Measurements from ENCODE around the gene CLECL1. TPM values are rescaled to one million over a fixed set of nuclear protein-coding genes. Genes with fewer than 3 reads are reported as not detected.

Gene CLECL1
- total RNA-seq, 1 donor from 2014 or later: 1.7 TPM

DNA sequence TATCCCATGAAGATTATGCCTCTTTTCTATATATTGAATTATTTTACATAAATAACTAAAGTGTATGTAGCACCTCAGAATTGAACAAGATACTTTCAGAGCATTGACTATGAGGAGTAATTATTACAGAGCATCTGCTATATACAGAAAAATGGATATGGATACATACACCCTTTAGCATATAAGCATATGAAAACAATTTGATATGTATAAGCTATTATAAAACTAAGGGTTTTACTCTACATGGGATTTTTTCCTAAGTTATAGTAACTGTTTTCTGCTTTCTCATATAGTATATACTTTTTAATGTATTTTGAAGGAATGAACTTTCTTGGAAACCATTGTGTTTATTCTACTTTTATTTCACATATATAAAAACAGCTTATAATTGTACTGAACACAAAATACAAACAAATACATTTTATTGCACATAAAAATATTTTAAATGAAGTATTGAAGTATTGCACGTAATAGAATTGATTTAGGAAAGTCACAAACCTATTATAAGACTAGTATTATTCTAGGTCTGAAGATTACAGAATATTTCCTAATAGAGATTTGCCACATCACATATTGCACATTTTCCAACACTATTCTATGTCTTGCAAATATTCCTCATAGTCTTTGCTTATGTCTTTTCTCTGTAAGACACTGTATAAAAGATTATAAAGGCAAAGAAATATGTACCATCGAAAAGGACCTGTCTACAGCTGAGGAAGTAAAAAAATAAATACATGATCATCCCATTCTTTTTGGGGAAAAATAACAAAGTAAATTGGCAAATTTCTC is 19.4 kb upstream of the CLECL1 start:
- intact Hi-C loops (cut with DNase I): no loop called here
- no peak for DNase-seq
- H3K9me3 ChIP-seq: no peaks in the 10 kb centered on the region

DNA sequence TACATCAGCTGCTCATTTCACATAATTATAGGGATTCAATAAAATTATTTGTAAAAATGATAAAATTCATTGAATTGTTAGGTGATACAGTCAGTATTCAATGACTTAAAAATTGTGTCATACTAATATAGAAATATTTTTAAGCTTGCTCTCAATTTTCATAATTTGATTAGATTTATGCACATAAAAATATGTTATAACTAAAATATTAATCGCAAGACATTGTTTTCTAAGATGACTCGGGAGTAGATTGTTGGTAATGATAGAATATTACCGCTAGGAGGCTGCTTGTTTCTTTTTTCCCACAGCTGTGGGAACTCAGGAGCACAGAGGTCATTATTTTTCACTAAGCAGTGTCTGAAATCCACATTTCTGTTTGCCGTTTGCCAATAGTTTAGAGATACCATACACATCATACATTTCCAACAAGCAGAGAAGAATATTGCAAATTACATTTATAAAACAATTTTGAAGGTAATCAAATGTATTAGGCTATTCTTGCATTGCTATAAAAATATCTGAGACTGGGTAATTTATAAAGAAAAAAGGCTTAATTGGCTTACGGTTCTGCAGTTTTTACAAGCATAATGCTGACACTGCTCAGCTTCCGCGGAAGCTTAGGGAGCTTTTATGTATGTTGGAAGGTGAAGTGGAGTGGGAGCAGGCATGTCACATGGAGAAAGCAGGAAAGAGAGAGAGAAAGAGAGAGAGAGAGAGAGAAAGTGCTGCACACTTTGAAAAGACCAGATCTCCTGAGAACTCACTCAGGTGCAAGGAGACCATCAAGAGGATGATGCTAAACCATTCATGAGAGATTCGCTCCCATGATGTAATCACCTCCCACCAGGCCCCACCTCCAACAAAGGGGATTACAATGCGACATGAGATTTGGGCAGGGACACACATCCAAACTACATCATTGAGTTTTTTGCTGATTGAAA is 18.6 kb upstream of the CLECL1 start:
- Histone ChIP-seq H3K27me3 (ENCODE audit: low read depth) (no peaks in the 10 kb centered on the region), H3K4me3 (peak overlapping the region; percentile 15), H3K9me3 (no peaks in the 10 kb centered on the region), H3K36me3 (peaks cover 8% of the 10 kb centered on the region), H3K27ac (no peak overlapping the region), H3K4me1 (peaks cover 15% of the 10 kb centered on the region)
- intact Hi-C loops (cut with DNase I): no loop called here
- peak; percentile 70 to 81 for ATAC-seq
- no peak for TF ChIP-seq CTCF (IDR thresholded peaks at IDR 0.05)
- no peak for DNase-seq

More for the DNA sequence above, 19.4 kb upstream of the CLECL1 start:
- Histone ChIP-seq H3K36me3 (peaks cover 8% of the 10 kb centered on the region), H3K4me1 (peaks cover 15% of the 10 kb centered on the region), H3K27me3 (ENCODE audit: low read depth) (no peaks in the 10 kb centered on the region), H3K4me3 (no peak overlapping the region), H3K27ac (no peak overlapping the region)
- no peak for TF ChIP-seq CTCF (IDR thresholded peaks at IDR 0.05)
- no peak for ATAC-seq

GRCh38 chr12:9750276-9751203 is 17.6 kb upstream of the CLECL1 start:
- TF ChIP-seq CTCF (IDR thresholded peaks at IDR 0.05): peak; percentile 88
- intact Hi-C loops (cut with DNase I): no loop called here
- ATAC-seq: peak; percentile 92 to 94

DNA sequence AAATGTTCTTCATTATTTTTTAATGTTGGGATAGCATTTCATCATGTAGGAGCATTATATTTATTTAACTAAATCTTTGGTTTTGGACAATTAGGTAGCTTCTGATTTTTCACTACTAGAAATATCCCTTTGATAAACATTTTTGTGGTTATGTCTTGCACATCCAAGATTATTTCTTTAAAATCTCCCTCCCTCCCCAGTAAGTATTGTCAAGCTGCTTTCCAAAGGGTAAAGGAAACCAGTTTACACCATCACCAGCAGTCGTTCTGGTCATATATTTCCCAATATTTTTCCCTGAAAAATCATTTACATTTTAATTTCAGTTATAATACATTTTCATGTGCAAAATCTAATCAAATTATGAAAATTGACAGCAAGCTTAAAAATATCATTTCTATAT is 16.7 kb upstream of the CLECL1 start:
- intact Hi-C loops (cut with DNase I): no loop called here
- no peak for TF ChIP-seq CTCF (IDR thresholded peaks at IDR 0.05)
- peaks cover 15% of the 10 kb centered on the region for H3K4me1 ChIP-seq
- no peaks in the 10 kb centered on the region for H3K9me3 ChIP-seq
- no peak for DNase-seq
- no peak overlapping the region for H3K27ac ChIP-seq
- no peaks in the 10 kb centered on the region for H3K27me3 ChIP-seq (ENCODE audit: low read depth)
- no peak for ATAC-seq
- no peak overlapping the region for H3K4me3 ChIP-seq
- peaks cover 8% of the 10 kb centered on the region for H3K36me3 ChIP-seq

More at GRCh38 chr12:9750276-9751203, 17.6 kb upstream of the CLECL1 start:
- peaks cover 15% of the 10 kb centered on the region for H3K4me1 ChIP-seq
- no peaks in the 10 kb centered on the region for H3K27me3 ChIP-seq (ENCODE audit: low read depth)
- DNase-seq: peak; percentile 50
- peaks cover 8% of the 10 kb centered on the region for H3K36me3 ChIP-seq
- peak overlapping the region; percentile 15 for H3K4me3 ChIP-seq
- no peak overlapping the region for H3K27ac ChIP-seq
- no peaks in the 10 kb centered on the region for H3K9me3 ChIP-seq

DNA sequence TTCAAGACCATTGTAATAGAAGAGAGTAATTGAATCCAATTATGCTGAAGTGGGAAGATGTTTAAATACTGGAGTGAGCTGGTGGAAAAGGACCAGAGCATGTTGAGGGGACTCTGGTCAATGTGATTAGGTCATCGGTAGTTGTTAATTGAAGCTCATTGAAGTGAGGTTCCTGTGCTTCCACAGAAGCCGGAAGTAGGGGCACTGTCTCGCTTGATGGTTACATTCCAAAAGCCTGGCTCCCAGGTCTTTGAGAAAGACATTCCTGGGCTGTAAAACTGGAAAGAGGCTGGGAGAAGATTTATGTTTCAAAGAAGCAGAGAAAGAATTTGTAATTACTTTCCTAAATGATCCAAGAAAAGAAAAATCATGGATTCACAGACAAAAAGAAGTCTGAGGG is 12.3 kb upstream of the CLECL1 start:
- H3K4me1 ChIP-seq: peaks cover 11% of the 10 kb centered on the region
- H3K27me3 ChIP-seq (ENCODE audit: low read depth): no peaks in the 10 kb centered on the region
- no peaks in the 10 kb centered on the region for H3K36me3 ChIP-seq
- H3K4me3 ChIP-seq: no peak overlapping the region
- no peak for DNase-seq
- no peak for ATAC-seq
- intact Hi-C loops (cut with DNase I): no loop called here
- no peak for TF ChIP-seq CTCF (IDR thresholded peaks at IDR 0.05)
- no peaks in the 10 kb centered on the region for H3K9me3 ChIP-seq
- no peak overlapping the region for H3K27ac ChIP-seq

Data from lower lobe of right lung (tissue), 2 donors.